Gastroesophageal sphincter (tissue), 3 donors: Measurements from ENCODE around the gene C3orf52.

Source experiments
- EP300 ChIP-seq: sonication (generic); formaldehyde crosslinking; IDR thresholded peaks from one replicate; pipeline ENCODE4 v1.6.1; 2017; ENCODE audit warnings: antibody characterized with exemption, mild to moderate bottlenecking
- POLR2A ChIP-seq, 2 donors: fragments of 450-650 bp; IDR thresholded peaks; one replicate each; pipeline ENCODE4 v1.6.1; 2017; ENCODE audit warnings: antibody characterized with exemption in 2 of 2, mild to moderate bottlenecking in 2 of 2, moderate library complexity in 1 of 2
- POLR2AphosphoS5 ChIP-seq: sonication (generic); formaldehyde crosslinking; IDR thresholded peaks from one replicate; pipeline ENCODE4 v1.6.1; 2017; ENCODE audit warnings: antibody characterized with exemption
- TF ChIP-seq, protein P1 (sequence below), 4 experiments: fragments of 200-600 bp in 2 of 4; fragments of 450-650 bp in 2 of 4; sonication (generic) in 1 of 4; IDR thresholded peaks; one replicate each; pipeline ENCODE4 v1.5.1; 2017 to 2019; ENCODE audit warnings: antibody characterized with exemption in 4 of 4, mild to moderate bottlenecking in 2 of 4, moderate library complexity in 2 of 4

DNA sequence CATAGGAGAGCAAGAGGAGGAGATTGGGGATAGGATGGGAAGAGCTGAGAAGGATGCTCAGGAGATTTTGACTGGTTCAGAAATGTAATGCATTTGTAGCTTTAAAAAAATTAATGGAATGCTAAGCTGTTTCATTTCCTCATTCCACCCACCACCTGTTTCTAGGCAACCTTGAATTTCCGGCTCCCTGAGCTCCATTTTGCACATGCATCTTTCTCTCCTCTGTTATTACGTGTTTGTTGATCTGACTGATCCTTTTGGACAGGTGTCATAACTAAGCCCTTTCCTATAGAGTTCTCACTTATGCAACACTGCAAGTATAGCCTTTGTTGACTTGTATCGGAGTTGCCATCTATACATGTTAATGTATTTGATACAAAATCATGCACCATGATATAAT, 47.3 kb upstream of the C3orf52 start:
- TF ChIP-seq POLR2AphosphoS5 (no peak), EP300 (no peak), POLR2A (IDR thresholded peaks at IDR 0.05) (no peak)
- TF ChIP-seq, protein P1, sequence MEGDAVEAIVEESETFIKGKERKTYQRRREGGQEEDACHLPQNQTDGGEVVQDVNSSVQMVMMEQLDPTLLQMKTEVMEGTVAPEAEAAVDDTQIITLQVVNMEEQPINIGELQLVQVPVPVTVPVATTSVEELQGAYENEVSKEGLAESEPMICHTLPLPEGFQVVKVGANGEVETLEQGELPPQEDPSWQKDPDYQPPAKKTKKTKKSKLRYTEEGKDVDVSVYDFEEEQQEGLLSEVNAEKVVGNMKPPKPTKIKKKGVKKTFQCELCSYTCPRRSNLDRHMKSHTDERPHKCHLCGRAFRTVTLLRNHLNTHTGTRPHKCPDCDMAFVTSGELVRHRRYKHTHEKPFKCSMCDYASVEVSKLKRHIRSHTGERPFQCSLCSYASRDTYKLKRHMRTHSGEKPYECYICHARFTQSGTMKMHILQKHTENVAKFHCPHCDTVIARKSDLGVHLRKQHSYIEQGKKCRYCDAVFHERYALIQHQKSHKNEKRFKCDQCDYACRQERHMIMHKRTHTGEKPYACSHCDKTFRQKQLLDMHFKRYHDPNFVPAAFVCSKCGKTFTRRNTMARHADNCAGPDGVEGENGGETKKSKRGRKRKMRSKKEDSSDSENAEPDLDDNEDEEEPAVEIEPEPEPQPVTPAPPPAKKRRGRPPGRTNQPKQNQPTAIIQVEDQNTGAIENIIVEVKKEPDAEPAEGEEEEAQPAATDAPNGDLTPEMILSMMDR (IDR thresholded peaks at IDR 0.05) = no peak
